Liver (tissue), 9 donors: ENCODE results near the gene PATL1. TPM values are rescaled to one million over a fixed set of nuclear protein-coding genes. Genes with fewer than 3 reads are reported as not detected.

Experiments
- DNase-seq: peaks from one replicate; pipeline ENCODE4 v3.0.0-alpha.2; 2017; ENCODE audit warnings: low spot score
- H3K27ac ChIP-seq, 2 donors: one replicate each; pipeline ENCODE4 v1.7.0; 2013; ENCODE audit warnings: inconsistent platforms in 2 of 2, low read length in 2 of 2, control low read depth in 1 of 2, low read depth in 1 of 2, mild to moderate bottlenecking in 1 of 2
- H3K27me3 ChIP-seq, 4 donors: one replicate each; pipeline versions ENCODE4 v1.6.1 to v1.7.0; 2013; ENCODE audit warnings: low read length in 3 of 4, inconsistent platforms in 1 of 4, mild to moderate bottlenecking in 1 of 4, moderate library complexity in 1 of 4; ENCODE audit not compliant: control insufficient read depth in 4 of 4, insufficient read depth in 4 of 4
- H3K36me3 ChIP-seq, 4 donors: one replicate each; pipeline versions ENCODE4 v1.6.1 to v1.7.0; 2013; ENCODE audit warnings: low read length in 3 of 4, mild to moderate bottlenecking in 3 of 4, low read depth in 1 of 4, moderate library complexity in 1 of 4; ENCODE audit not compliant: control insufficient read depth in 4 of 4, insufficient read depth in 3 of 4
- H3K4me1 ChIP-seq, 4 donors: one replicate each; pipeline versions ENCODE4 v1.6.1 to v1.7.0; 2013; ENCODE audit warnings: low read length in 3 of 4, mild to moderate bottlenecking in 3 of 4, moderate library complexity in 1 of 4; ENCODE audit not compliant: control insufficient read depth in 4 of 4, insufficient read depth in 4 of 4
- H3K4me3 ChIP-seq, 3 donors: one replicate each; pipeline versions ENCODE4 v1.6.1 to v1.7.0; 2013; ENCODE audit warnings: low read length in 3 of 3, control low read depth in 1 of 3, low read depth in 1 of 3, mild to moderate bottlenecking in 1 of 3
- H3K9ac ChIP-seq, 2 donors: one replicate each; pipeline ENCODE4 v1.7.0; 2013; ENCODE audit warnings: low read length in 2 of 2, mild to moderate bottlenecking in 2 of 2, moderate library complexity in 2 of 2, control low read depth in 1 of 2, low read depth in 1 of 2
- H3K9me3 ChIP-seq, 4 donors: one replicate each; pipeline versions ENCODE4 v1.6.1 to v1.7.0; 2013; ENCODE audit warnings: low read length in 3 of 4; ENCODE audit not compliant: control insufficient read depth in 4 of 4
- EGR1 ChIP-seq, 2 donors: IDR thresholded peaks; 2 replicates each; pipeline ENCODE4 v1.6.1; 2016 to 2018; ENCODE audit warnings: antibody characterized with exemption in 2 of 2, low read depth in 2 of 2
- FOXA1 ChIP-seq: IDR thresholded peaks from 2 replicates; pipeline ENCODE4 v1.6.1; 2016; ENCODE audit warnings: antibody characterized with exemption
- FOXA2 ChIP-seq: IDR thresholded peaks from 2 replicates; pipeline ENCODE4 v1.6.1; 2016; ENCODE audit warnings: antibody characterized with exemption
- GABPA ChIP-seq, 2 donors: IDR thresholded peaks in 1 of 2; conservative IDR thresholded peaks in 1 of 2; 2 replicates each; pipeline ENCODE4 v1.6.1; 2016; ENCODE audit warnings: antibody characterized with exemption in 2 of 2, mild to moderate bottlenecking in 1 of 2, moderate library complexity in 1 of 2
- HNF4A ChIP-seq, 2 donors: conservative IDR thresholded peaks; 2 replicates each; pipeline ENCODE4 v1.6.1; 2016; ENCODE audit warnings: antibody characterized with exemption in 2 of 2, mild to moderate bottlenecking in 2 of 2
- HNF4G ChIP-seq: IDR thresholded peaks from 2 replicates; pipeline ENCODE4 v1.6.1; 2016; ENCODE audit warnings: antibody characterized with exemption
- NR2F2 ChIP-seq: IDR thresholded peaks from 2 replicates; pipeline ENCODE4 v1.6.1; 2016; ENCODE audit warnings: antibody characterized with exemption
- RAD21 ChIP-seq, 2 donors: IDR thresholded peaks; 2 replicates each; pipeline ENCODE4 v1.6.1; 2016; ENCODE audit warnings: antibody characterized with exemption in 2 of 2, mild to moderate bottlenecking in 2 of 2
- RXRA ChIP-seq, 2 donors: IDR thresholded peaks; 2 replicates each; pipeline ENCODE4 v1.6.1; 2017 to 2018; ENCODE audit warnings: antibody characterized with exemption in 2 of 2, mild to moderate bottlenecking in 1 of 2
- SP1 ChIP-seq: IDR thresholded peaks from 2 replicates; pipeline ENCODE4 v1.6.1; 2018; ENCODE audit warnings: antibody characterized with exemption, mild to moderate bottlenecking
- TAF1 ChIP-seq: conservative IDR thresholded peaks from 2 replicates; pipeline ENCODE4 v1.6.1; 2016; ENCODE audit warnings: antibody characterized with exemption, mild to moderate bottlenecking
- YY1 ChIP-seq: IDR thresholded peaks from 2 replicates; pipeline ENCODE4 v1.6.1; 2016; ENCODE audit warnings: antibody characterized with exemption, mild to moderate bottlenecking
- WGBS: extraction: QIAGEN DNeasy Blood & Tissue Kit; methylation state at CpG from one replicate; pipeline ENCODE4 v1.1.7; 2013; 5-methylcytosine and 5-hydroxymethylcytosine counted together
- polyA plus RNA-seq, 2 donors: library from polyadenylated mRNA; stranded (reverse) in 1 of 2; unstranded in 1 of 2; fragments of 200-250 nt in 1 of 2; fragments of >200 nt in 1 of 2; fragmentation: Nextera tagmentation in 1 of 2; extraction: Ambion mirVana in 1 of 2; gene quantifications; one replicate each; pipeline versions ENCODE4 v1.2.1 to v1.2.3, GENCODE V29; 2013 to 2015
- total RNA-seq, 2 donors: library from RNA; depleted of rRNA; stranded (reverse); fragments of >200 nt; gene quantifications; one replicate each; pipeline ENCODE4 v1.2.3, GENCODE V29; 2014
- TF ChIP-seq, protein P1 (sequence below): IDR thresholded peaks from 2 replicates; pipeline ENCODE4 v1.6.1; 2016; ENCODE audit warnings: antibody characterized with exemption
- TF ChIP-seq, protein P2 (sequence below): IDR thresholded peaks from 2 replicates; pipeline ENCODE4 v1.6.1; 2016; ENCODE audit warnings: antibody characterized with exemption, mild to moderate bottlenecking
- TF ChIP-seq, protein P3 (sequence below): IDR thresholded peaks from 2 replicates; pipeline ENCODE4 v1.6.1; 2016; ENCODE audit warnings: antibody characterized with exemption
- TF ChIP-seq, protein P4 (sequence below): IDR thresholded peaks from 2 replicates; pipeline ENCODE4 v1.6.1; 2016; ENCODE audit warnings: antibody characterized with exemption
- donor health status: healthy.
- donor health status: healthy.
- donor health status: healthy.
- donor health status: healthy.
- donor health status: healthy.

The PATL1 gene
- total and polyA plus RNA-seq, 4 donors: 4.9 to 14.7 (median 12.4) TPM

DNA sequence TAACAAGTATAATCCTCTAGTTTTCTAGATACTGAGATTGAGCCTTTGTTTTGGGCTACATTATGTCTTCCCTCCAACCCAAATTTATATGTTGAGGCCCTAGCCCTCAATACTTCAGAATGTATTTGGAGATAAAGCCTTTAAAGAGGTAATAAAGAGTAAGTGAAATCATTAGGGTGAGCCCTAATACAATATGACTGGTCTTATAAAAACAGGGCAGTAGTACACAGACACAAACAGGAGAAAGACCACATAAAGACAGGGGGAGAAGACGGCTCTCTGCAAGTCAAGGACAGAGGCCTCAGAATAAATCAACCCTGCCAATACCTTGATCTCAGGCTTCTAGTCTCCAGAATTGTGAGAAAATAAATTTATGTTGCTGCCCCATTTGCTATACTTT is 38.5 kb upstream of the PATL1 start:
- no peaks in the 10 kb centered on the region for H3K9me3 ChIP-seq
- no peak for DNase-seq
- H3K9ac ChIP-seq: no peak overlapping the region
- no peaks in the 10 kb centered on the region for H3K27me3 ChIP-seq
- no peak overlapping the region for H3K27ac ChIP-seq
- H3K4me1 ChIP-seq: no peaks in the 10 kb centered on the region
- no peak overlapping the region for H3K4me3 ChIP-seq
- WGBS: 77% methylated on average over 1 of the region's 1 CpG
- TF ChIP-seq TAF1: no peak
- no peak for TF ChIP-seq EGR1 (IDR thresholded peaks at IDR 0.05; ENCODE audit: low read depth in 2 of 2)
- TF ChIP-seq, protein P1, sequence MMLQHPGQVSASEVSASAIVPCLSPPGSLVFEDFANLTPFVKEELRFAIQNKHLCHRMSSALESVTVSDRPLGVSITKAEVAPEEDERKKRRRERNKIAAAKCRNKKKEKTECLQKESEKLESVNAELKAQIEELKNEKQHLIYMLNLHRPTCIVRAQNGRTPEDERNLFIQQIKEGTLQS: no peak
- TF ChIP-seq FOXA1: no peak
- no peak for TF ChIP-seq FOXA2
- no peak for TF ChIP-seq RAD21 (IDR thresholded peaks at IDR 0.05)
- no peak for TF ChIP-seq RXRA (IDR thresholded peaks at IDR 0.05)
- TF ChIP-seq HNF4G: no peak
- no peak for TF ChIP-seq SP1
- TF ChIP-seq HNF4A (conservative IDR thresholded peaks at IDR 0.05): no peak
- H3K36me3 ChIP-seq: no peaks in the 10 kb centered on the region

DNA sequence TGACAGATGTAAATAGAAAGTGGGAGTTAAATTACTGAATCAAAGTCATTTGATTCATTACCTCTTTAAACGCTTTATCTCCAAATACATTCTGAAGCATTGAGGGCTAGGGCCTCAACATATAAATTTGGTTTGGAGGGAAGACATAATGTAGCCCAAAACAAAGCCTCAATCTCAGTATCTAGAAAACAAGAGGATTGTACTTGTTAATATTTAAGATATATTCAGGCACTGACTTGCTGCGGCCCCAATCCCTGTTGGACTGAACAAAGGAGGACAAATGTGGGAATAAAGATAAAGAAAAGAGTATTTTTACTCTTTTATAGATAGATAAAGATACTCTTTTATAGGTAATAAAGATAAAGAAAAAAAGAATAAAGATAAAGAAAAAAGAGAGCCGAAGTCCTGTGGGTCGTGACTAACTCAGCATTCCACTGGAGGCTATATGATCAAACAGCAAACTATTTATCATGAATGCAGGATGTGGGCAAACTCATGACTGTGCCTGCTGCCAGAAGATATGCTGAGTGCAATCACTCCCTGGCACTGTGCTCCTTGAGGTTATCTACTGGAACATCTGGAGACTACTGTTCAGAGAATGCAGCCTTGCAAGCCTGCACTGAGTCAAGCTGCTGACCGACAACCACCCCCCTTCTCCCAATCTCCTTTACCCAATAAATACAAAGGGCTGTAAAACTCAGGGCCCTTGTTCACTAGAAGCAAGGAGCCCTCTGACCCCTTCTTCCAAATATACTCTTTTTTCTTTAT is 37.9 kb upstream of the PATL1 start:
- no peak for TF ChIP-seq SP1
- TF ChIP-seq HNF4G: no peak
- no peak for TF ChIP-seq TAF1
- TF ChIP-seq, protein P2, sequence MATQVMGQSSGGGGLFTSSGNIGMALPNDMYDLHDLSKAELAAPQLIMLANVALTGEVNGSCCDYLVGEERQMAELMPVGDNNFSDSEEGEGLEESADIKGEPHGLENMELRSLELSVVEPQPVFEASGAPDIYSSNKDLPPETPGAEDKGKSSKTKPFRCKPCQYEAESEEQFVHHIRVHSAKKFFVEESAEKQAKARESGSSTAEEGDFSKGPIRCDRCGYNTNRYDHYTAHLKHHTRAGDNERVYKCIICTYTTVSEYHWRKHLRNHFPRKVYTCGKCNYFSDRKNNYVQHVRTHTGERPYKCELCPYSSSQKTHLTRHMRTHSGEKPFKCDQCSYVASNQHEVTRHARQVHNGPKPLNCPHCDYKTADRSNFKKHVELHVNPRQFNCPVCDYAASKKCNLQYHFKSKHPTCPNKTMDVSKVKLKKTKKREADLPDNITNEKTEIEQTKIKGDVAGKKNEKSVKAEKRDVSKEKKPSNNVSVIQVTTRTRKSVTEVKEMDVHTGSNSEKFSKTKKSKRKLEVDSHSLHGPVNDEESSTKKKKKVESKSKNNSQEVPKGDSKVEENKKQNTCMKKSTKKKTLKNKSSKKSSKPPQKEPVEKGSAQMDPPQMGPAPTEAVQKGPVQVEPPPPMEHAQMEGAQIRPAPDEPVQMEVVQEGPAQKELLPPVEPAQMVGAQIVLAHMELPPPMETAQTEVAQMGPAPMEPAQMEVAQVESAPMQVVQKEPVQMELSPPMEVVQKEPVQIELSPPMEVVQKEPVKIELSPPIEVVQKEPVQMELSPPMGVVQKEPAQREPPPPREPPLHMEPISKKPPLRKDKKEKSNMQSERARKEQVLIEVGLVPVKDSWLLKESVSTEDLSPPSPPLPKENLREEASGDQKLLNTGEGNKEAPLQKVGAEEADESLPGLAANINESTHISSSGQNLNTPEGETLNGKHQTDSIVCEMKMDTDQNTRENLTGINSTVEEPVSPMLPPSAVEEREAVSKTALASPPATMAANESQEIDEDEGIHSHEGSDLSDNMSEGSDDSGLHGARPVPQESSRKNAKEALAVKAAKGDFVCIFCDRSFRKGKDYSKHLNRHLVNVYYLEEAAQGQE: no peak
- no peak for TF ChIP-seq NR2F2
- TF ChIP-seq, protein P1: no peak
- no peak for TF ChIP-seq HNF4A (conservative IDR thresholded peaks at IDR 0.05)
- no peak for TF ChIP-seq FOXA2
- TF ChIP-seq, protein P3, sequence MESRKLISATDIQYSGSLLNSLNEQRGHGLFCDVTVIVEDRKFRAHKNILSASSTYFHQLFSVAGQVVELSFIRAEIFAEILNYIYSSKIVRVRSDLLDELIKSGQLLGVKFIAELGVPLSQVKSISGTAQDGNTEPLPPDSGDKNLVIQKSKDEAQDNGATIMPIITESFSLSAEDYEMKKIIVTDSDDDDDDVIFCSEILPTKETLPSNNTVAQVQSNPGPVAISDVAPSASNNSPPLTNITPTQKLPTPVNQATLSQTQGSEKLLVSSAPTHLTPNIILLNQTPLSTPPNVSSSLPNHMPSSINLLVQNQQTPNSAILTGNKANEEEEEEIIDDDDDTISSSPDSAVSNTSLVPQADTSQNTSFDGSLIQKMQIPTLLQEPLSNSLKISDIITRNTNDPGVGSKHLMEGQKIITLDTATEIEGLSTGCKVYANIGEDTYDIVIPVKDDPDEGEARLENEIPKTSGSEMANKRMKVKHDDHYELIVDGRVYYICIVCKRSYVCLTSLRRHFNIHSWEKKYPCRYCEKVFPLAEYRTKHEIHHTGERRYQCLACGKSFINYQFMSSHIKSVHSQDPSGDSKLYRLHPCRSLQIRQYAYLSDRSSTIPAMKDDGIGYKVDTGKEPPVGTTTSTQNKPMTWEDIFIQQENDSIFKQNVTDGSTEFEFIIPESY: no peak
- no peak for TF ChIP-seq GABPA (IDR thresholded peaks at IDR 0.05 in 1 of 2, conservative IDR thresholded peaks at IDR 0.05 in 1 of 2)
- TF ChIP-seq, protein P4, sequence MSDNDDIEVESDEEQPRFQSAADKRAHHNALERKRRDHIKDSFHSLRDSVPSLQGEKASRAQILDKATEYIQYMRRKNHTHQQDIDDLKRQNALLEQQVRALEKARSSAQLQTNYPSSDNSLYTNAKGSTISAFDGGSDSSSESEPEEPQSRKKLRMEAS: no peak
- TF ChIP-seq EGR1 (IDR thresholded peaks at IDR 0.05; ENCODE audit: low read depth in 2 of 2): no peak
- TF ChIP-seq YY1: no peak
- TF ChIP-seq FOXA1: no peak
- no peak overlapping the region for H3K4me3 ChIP-seq
- no peak for DNase-seq
- no peaks in the 10 kb centered on the region for H3K9me3 ChIP-seq
- H3K4me1 ChIP-seq: no peaks in the 10 kb centered on the region
- 77% methylated on average over 5 of the region's 5 CpGs for WGBS
- no peak overlapping the region for H3K9ac ChIP-seq
- H3K36me3 ChIP-seq: no peaks in the 10 kb centered on the region
- H3K27me3 ChIP-seq: no peaks in the 10 kb centered on the region
- no peak overlapping the region for H3K27ac ChIP-seq
